Heart left ventricle (tissue), 13 donors: Measurements from ENCODE around the gene CNTLN.

ENCODE experiments used
- POLR2A ChIP-seq, 2 donors: fragments of 450-650 bp; IDR thresholded peaks; one replicate each; pipeline ENCODE4 v1.6.1; 2017; ENCODE audit warnings: antibody characterized with exemption in 2 of 2, mild to moderate bottlenecking in 2 of 2, moderate library complexity in 2 of 2
- TF ChIP-seq, protein P1 (sequence below), 12 donors: fragments of 200-600 bp; sonication (generic) in 4 of 12; IDR thresholded peaks; one replicate each; pipeline versions ENCODE4 v1.5.0 to v1.8.0; 2018 to 2022; ENCODE audit warnings: antibody characterized with exemption in 12 of 12, mild to moderate bottlenecking in 5 of 12
- donor health status: ischemic (EF 13 %, LVEDD 7.1; RV severe dilation, severe dysfunction).
- donor health status: DM: no; HTN: yes; CAD: no.
- donor health status: DM: no; HTN: no; CAD: no.
- donor health status: ischemic (EF 25% LVEDD 6.9; RV normal size, moderate dysfunction).
- donor health status: ischemic (EF 25% LVEDD 5.7; RV mildly dilated, moderate dysfunction).
- donor health status: ischemic (EF 35%, LVEDD 5.7; RV mildly dilated, moderate dysfunction).
- donor health status: nonischemic (EF 11% LVEDD 7.7; RV severe dilation, severe dysfunction).
- donor health status: DM: yes; HTN: yes; CAD: no.
- donor health status: PGD.
- donor health status: ischemic (EF 29% LVEDD 5.4; RV normal size, mild dysfunction).
- donor health status: nonischemic (EF 23%, LVEDD 6.1; RV moderate dilation, normal function).

- TF ChIP-seq, protein P1, sequence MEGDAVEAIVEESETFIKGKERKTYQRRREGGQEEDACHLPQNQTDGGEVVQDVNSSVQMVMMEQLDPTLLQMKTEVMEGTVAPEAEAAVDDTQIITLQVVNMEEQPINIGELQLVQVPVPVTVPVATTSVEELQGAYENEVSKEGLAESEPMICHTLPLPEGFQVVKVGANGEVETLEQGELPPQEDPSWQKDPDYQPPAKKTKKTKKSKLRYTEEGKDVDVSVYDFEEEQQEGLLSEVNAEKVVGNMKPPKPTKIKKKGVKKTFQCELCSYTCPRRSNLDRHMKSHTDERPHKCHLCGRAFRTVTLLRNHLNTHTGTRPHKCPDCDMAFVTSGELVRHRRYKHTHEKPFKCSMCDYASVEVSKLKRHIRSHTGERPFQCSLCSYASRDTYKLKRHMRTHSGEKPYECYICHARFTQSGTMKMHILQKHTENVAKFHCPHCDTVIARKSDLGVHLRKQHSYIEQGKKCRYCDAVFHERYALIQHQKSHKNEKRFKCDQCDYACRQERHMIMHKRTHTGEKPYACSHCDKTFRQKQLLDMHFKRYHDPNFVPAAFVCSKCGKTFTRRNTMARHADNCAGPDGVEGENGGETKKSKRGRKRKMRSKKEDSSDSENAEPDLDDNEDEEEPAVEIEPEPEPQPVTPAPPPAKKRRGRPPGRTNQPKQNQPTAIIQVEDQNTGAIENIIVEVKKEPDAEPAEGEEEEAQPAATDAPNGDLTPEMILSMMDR (IDR thresholded peaks at IDR 0.05), result no peak
- no peak for TF ChIP-seq POLR2A (IDR thresholded peaks at IDR 0.05)
These were observed 298.7 kb downstream of the CNTLN start for GRCh38 chr9:17433526-17433925.
